Left ventricle myocardium inferior (tissue), 1 donor: ENCODE measurements around the gene ARGLU1. TPM values are rescaled to one million over a fixed set of nuclear protein-coding genes. Genes with fewer than 3 reads are reported as not detected.
A peak's percentile ranks its signal among the peaks of the same experiment; 100 is the strongest.

Source experiments
- DNase-seq: peaks from one replicate; pipeline ENCODE4 v3.0.0-alpha.2; 2020
- H3K27ac ChIP-seq: fragments of 200-600 bp; replicated peaks from 2 replicates; pipeline ENCODE4 v1.8.0; 2021
- H3K27me3 ChIP-seq: fragments of 200-600 bp; 2 replicates; pipeline ENCODE4 v1.8.0; 2021; ENCODE audit warnings: low read depth
- H3K36me3 ChIP-seq: fragments of 200-600 bp; 2 replicates; pipeline ENCODE4 v1.8.0; 2021
- H3K4me1 ChIP-seq: fragments of 200-600 bp; 2 replicates; pipeline ENCODE4 v1.8.0; 2021
- H3K4me3 ChIP-seq: fragments of 200-600 bp; 2 replicates; pipeline ENCODE4 v1.8.0; 2021; ENCODE audit warnings: mild to moderate bottlenecking, moderate library complexity
- H3K9me3 ChIP-seq: fragments of 200-600 bp; replicated peaks from 2 replicates; pipeline ENCODE4 v1.8.0; 2021
- intact Hi-C: fragments of 100-400 bp; cut with micrococcal nuclease; formaldehyde crosslinking; loops from one replicate; pipeline ENCODE4 v1.11.0; 2022
- total RNA-seq: library from RNA; stranded (reverse); fragmentation: NEBNext Ultra II Directional; extraction: Animal tissue kit (Norgen Biotek cat#: 25700); gene quantifications from one replicate; pipeline ENCODE4 v1.2.1, GENCODE V29; 2021
- TF ChIP-seq, protein P1 (sequence below): fragments of 200-600 bp; IDR thresholded peaks from 2 replicates; pipeline ENCODE4 v1.8.0; 2021; ENCODE audit warnings: antibody characterized with exemption, mild to moderate bottlenecking, borderline replicate concordance
- donor health status: DM: no; HTN: yes; CAD: no; lungs with severe emphysema.

ARGLU1 gene
- total RNA-seq, 1 donor from 2014 or later: 29.0 TPM

- Histone ChIP-seq H3K4me1 (peaks cover 69% of the 10 kb centered on the region), H3K9me3 (no peaks in the 10 kb centered on the region), H3K27ac (peak overlapping the region; percentile 71), H3K4me3 (no peak overlapping the region), H3K27me3 (no peaks in the 10 kb centered on the region), H3K36me3 (peaks cover 15% of the 10 kb centered on the region)
- TF ChIP-seq, protein P1, sequence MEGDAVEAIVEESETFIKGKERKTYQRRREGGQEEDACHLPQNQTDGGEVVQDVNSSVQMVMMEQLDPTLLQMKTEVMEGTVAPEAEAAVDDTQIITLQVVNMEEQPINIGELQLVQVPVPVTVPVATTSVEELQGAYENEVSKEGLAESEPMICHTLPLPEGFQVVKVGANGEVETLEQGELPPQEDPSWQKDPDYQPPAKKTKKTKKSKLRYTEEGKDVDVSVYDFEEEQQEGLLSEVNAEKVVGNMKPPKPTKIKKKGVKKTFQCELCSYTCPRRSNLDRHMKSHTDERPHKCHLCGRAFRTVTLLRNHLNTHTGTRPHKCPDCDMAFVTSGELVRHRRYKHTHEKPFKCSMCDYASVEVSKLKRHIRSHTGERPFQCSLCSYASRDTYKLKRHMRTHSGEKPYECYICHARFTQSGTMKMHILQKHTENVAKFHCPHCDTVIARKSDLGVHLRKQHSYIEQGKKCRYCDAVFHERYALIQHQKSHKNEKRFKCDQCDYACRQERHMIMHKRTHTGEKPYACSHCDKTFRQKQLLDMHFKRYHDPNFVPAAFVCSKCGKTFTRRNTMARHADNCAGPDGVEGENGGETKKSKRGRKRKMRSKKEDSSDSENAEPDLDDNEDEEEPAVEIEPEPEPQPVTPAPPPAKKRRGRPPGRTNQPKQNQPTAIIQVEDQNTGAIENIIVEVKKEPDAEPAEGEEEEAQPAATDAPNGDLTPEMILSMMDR: no peak
- no peak for DNase-seq
- intact Hi-C loops: no loop called here
Observed at GRCh38 chr13:106498158-106498557, 69.8 kb downstream of the ARGLU1 start.

- H3K27me3 ChIP-seq: no peaks in the 10 kb centered on the region
- H3K4me3 ChIP-seq: no peak overlapping the region
- peaks cover 26% of the 10 kb centered on the region for H3K36me3 ChIP-seq
- H3K9me3 ChIP-seq: no peaks in the 10 kb centered on the region
- intact Hi-C loops: no loop called here
- TF ChIP-seq, protein P1: no peak
- DNase-seq: no peak
- peak overlapping the region; percentile 71 for H3K27ac ChIP-seq
- peaks cover 80% of the 10 kb centered on the region for H3K4me1 ChIP-seq
Observed at GRCh38 chr13:106497079-106497478, 70.9 kb downstream of the ARGLU1 start.

DNA sequence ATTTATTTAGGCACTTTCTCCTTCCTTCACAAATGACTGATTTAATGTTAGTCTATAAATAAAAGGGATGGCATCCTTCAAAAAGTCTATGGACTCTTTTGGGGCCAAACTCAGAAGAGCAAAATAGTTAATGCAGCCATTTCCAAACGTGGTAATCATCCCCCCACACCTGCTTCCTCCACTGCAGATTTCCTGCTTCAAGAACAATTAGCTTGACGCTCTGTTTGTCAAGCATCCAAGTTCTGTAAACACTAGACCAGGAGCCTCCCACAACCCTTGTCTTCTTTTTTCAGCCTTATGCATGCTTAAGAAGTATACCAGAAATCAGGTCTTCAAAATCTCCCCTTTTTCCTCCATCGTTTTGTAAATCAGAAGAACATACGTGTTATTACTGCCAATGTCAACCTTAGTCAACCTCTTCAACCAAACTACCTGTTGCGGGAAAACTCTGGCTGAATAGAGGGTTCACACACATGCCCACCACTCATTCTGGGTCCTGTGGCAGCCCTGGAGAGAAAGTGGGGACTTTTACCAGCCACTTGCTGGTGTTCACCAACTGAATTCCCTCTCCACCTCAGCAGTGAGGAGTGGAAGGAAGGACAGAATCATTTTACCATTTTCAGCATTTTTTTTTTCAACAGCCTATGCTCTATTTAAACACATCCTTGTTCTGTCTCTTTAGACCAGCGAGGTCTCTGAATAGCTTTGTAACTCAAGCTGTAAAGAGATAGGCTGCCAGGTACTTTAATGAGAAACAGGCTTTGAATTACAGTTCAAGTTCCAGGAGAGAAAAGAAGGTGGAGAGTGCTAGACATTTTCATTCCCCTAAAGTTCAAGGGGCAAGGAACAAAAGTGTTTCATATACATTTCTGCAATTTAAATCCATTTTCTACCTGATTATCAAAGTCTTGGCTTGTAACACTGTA, 71.6 kb downstream of the ARGLU1 start:
- Histone ChIP-seq H3K27me3 (no peaks in the 10 kb centered on the region), H3K36me3 (peaks cover 26% of the 10 kb centered on the region), H3K4me3 (no peak overlapping the region), H3K4me1 (peaks cover 88% of the 10 kb centered on the region), H3K27ac (peak overlapping the region; percentile 71), H3K9me3 (no peaks in the 10 kb centered on the region)
- DNase-seq: no peak
- TF ChIP-seq, protein P1: no peak
- intact Hi-C loops: no loop called here

GRCh38 chr13:106494936-106495335, 73.0 kb downstream of the ARGLU1 start:
- H3K36me3 ChIP-seq: peaks cover 26% of the 10 kb centered on the region
- H3K27ac ChIP-seq: peak overlapping the region; percentile 71
- intact Hi-C loops: no loop called here
- TF ChIP-seq, protein P1: no peak
- H3K4me3 ChIP-seq: no peak overlapping the region
- H3K27me3 ChIP-seq: no peaks in the 10 kb centered on the region
- DNase-seq: no peak
- no peaks in the 10 kb centered on the region for H3K9me3 ChIP-seq
- peaks cover 86% of the 10 kb centered on the region for H3K4me1 ChIP-seq

GRCh38 chr13:106494506-106494905, 73.4 kb downstream of the ARGLU1 start:
- Histone ChIP-seq H3K4me3 (no peak overlapping the region), H3K36me3 (peaks cover 26% of the 10 kb centered on the region), H3K27me3 (no peaks in the 10 kb centered on the region), H3K4me1 (peaks cover 82% of the 10 kb centered on the region), H3K27ac (no peak overlapping the region), H3K9me3 (no peaks in the 10 kb centered on the region)
- intact Hi-C loops: no loop called here
- DNase-seq: no peak
- TF ChIP-seq, protein P1: no peak
